Neural progenitor cell (in vitro differentiated cells): ENCODE measurements around the gene DENND2A. TPM values are rescaled to one million over a fixed set of nuclear protein-coding genes. Genes with fewer than 3 reads are reported as not detected.

ENCODE experiments used
- DNase-seq: peaks from one replicate; pipeline ENCODE4 v3.0.0-alpha.2; 2016; ENCODE audit warnings: low spot score
- H2AFZ ChIP-seq: fragments of 200-600 bp; sonication (generic); replicated peaks from 2 replicates; pipeline ENCODE4 v1.6.1; 2016; ENCODE audit warnings: antibody characterized with exemption
- H3F3A ChIP-seq: fragments of 200-600 bp; sonication (generic); 2 replicates; pipeline ENCODE4 v1.6.1; 2016; ENCODE audit warnings: antibody characterized with exemption, low read depth
- H3K27ac ChIP-seq: fragments of 200-600 bp; sonication (generic); 2 replicates; pipeline ENCODE4 v1.5.1; 2016; ENCODE audit warnings: mild to moderate bottlenecking
- H3K27me3 ChIP-seq: fragments of 200-600 bp; sonication (generic); 2 replicates; pipeline ENCODE4 v1.6.1; 2016; ENCODE audit warnings: mild to moderate bottlenecking, moderate library complexity
- H3K36me3 ChIP-seq: fragments of 200-600 bp; sonication (generic); 2 replicates; pipeline ENCODE4 v1.5.1; 2016
- H3K4me1 ChIP-seq: fragments of 200-600 bp; sonication (generic); 2 replicates; pipeline ENCODE4 v1.6.1; 2016; ENCODE audit warnings: mixed run types
- H3K4me2 ChIP-seq: fragments of 200-600 bp; sonication (generic); 2 replicates; pipeline ENCODE4 v1.6.1; 2016
- H3K4me3 ChIP-seq: fragments of 200-600 bp; sonication (generic); 2 replicates; pipeline ENCODE4 v1.5.1; 2016
- H3K79me2 ChIP-seq: fragments of 200-600 bp; sonication (generic); 2 replicates; pipeline ENCODE4 v1.6.1; 2016; ENCODE audit warnings: low read depth
- H3K9ac ChIP-seq: fragments of 200-600 bp; sonication (generic); 2 replicates; pipeline ENCODE4 v1.6.1; 2016
- H3K9me3 ChIP-seq: fragments of 200-600 bp; sonication (generic); 2 replicates; pipeline ENCODE4 v1.5.1; 2016; ENCODE audit warnings: low read depth
- H4K20me1 ChIP-seq: fragments of 200-600 bp; sonication (generic); 2 replicates; pipeline ENCODE4 v1.6.1; 2016; ENCODE audit warnings: low read depth
- H3K27ac Mint-ChIP-seq: 3 replicates; pipeline ENCODE4 v1.8.0; 2021; ENCODE audit warnings: mixed read lengths
- H3K27me3 Mint-ChIP-seq: 2 replicates; pipeline ENCODE4 v1.8.0; 2022; ENCODE audit warnings: low read depth, mild to moderate bottlenecking, inconsistent platforms, moderate library complexity, mixed read lengths; ENCODE audit not compliant: insufficient read depth
- H3K36me3 Mint-ChIP-seq: 3 replicates; pipeline ENCODE4 v1.8.0; 2021; ENCODE audit warnings: mixed read lengths
- H3K4me1 Mint-ChIP-seq: 3 replicates; pipeline ENCODE4 v1.8.0; 2021; ENCODE audit warnings: mixed read lengths
- H3K4me3 Mint-ChIP-seq: 3 replicates; pipeline ENCODE4 v1.8.0; 2021; ENCODE audit warnings: mild to moderate bottlenecking, moderate library complexity, mixed read lengths
- H3K9me3 Mint-ChIP-seq: 3 replicates; pipeline ENCODE4 v1.8.0; 2020; ENCODE audit warnings: mixed read lengths
- CTCF ChIP-seq: fragments of 200-600 bp; sonication (generic); IDR thresholded peaks from 2 replicates; pipeline ENCODE4 v1.5.1; 2017; ENCODE audit warnings: antibody characterized with exemption, mild to moderate bottlenecking
- EZH2 ChIP-seq: fragments of 200-600 bp; sonication (generic); IDR thresholded peaks from 2 replicates; pipeline ENCODE4 v1.6.1; 2017; ENCODE audit warnings: antibody characterized with exemption, mild to moderate bottlenecking, moderate library complexity
- EZH2phosphoT487 ChIP-seq: fragments of 200-600 bp; sonication (generic); IDR thresholded peaks from 2 replicates; pipeline ENCODE4 v1.6.1; 2017; ENCODE audit warnings: antibody characterized with exemption
- total RNA-seq: library from RNA; depleted of rRNA; stranded (reverse); fragments of >200 nt; gene quantifications from 2 replicates; pipeline ENCODE4 v1.2.3, GENCODE V29; 2015; ENCODE audit warnings: low replicate concordance

The DENND2A gene
- total RNA-seq, 1 donor from 2014 or later, result 27.0 TPM

GRCh38 chr7:140637400-140637799 is 3.2 kb downstream of the DENND2A start:
- no peak for TF ChIP-seq EZH2phosphoT487
- TF ChIP-seq CTCF, result no peak
- TF ChIP-seq EZH2, result no peak
- H3K27me3 ChIP-seq, result peaks cover 15% of the 10 kb centered on the region
- peaks cover 2% of the 10 kb centered on the region for H3K9me3 Mint-ChIP-seq
- H3K4me2 ChIP-seq, result no peak overlapping the region
- H3K36me3 Mint-ChIP-seq, result peaks cover 7% of the 10 kb centered on the region
- H3K27me3 Mint-ChIP-seq, result peaks cover 9% of the 10 kb centered on the region
- no peak for DNase-seq
- H3K9ac ChIP-seq, result no peak overlapping the region
- H3K79me2 ChIP-seq, result peaks cover 43% of the 10 kb centered on the region
- no peaks in the 10 kb centered on the region for H3K9me3 ChIP-seq
- H3K27ac ChIP-seq, result no peak overlapping the region
- peaks cover 46% of the 10 kb centered on the region for H4K20me1 ChIP-seq
- H3F3A ChIP-seq, result peaks cover 34% of the 10 kb centered on the region
- H3K4me3 Mint-ChIP-seq, result peak overlapping the region; percentile 100
- H3K36me3 ChIP-seq, result no peaks in the 10 kb centered on the region
- no peak overlapping the region for H2AFZ ChIP-seq
- peaks cover 21% of the 10 kb centered on the region for H3K4me1 ChIP-seq
- peaks cover 48% of the 10 kb centered on the region for H3K4me1 Mint-ChIP-seq
- no peak overlapping the region for H3K4me3 ChIP-seq
- H3K27ac Mint-ChIP-seq, result no peak overlapping the region

GRCh38 chr7:140635816-140636215 is 4.8 kb downstream of the DENND2A start:
- H3K4me1 Mint-ChIP-seq, result peaks cover 38% of the 10 kb centered on the region
- Histone ChIP-seq H3K79me2 (peaks cover 43% of the 10 kb centered on the region), H3K36me3 (no peaks in the 10 kb centered on the region), H3K27me3 (no peaks in the 10 kb centered on the region), H3K4me2 (no peak overlapping the region), H3K9ac (no peak overlapping the region), H4K20me1 (peaks cover 53% of the 10 kb centered on the region), H3K27ac (no peak overlapping the region), H3K4me3 (no peak overlapping the region), H3F3A (peaks cover 22% of the 10 kb centered on the region), H3K4me1 (peaks cover 14% of the 10 kb centered on the region), H3K9me3 (no peaks in the 10 kb centered on the region), H2AFZ (no peak overlapping the region)
- peaks cover 6% of the 10 kb centered on the region for H3K27me3 Mint-ChIP-seq
- peak overlapping the region; percentile 64 for H3K4me3 Mint-ChIP-seq
- H3K9me3 Mint-ChIP-seq, result peaks cover 2% of the 10 kb centered on the region
- peak overlapping the region; percentile 90 for H3K27ac Mint-ChIP-seq
- no peak for DNase-seq
- H3K36me3 Mint-ChIP-seq, result peaks cover 15% of the 10 kb centered on the region
- TF ChIP-seq CTCF (no peak), EZH2 (no peak), EZH2phosphoT487 (no peak)

GRCh38 chr7:140635345-140635744 is 5.3 kb downstream of the DENND2A start:
- Mint-ChIP-seq H3K27me3 (peaks cover 6% of the 10 kb centered on the region), H3K4me1 (peaks cover 38% of the 10 kb centered on the region), H3K36me3 (peaks cover 16% of the 10 kb centered on the region), H3K27ac (no peak overlapping the region), H3K4me3 (no peak overlapping the region), H3K9me3 (peaks cover 2% of the 10 kb centered on the region)
- no peak overlapping the region for H3K27ac ChIP-seq
- TF ChIP-seq EZH2 (no peak), EZH2phosphoT487 (no peak), CTCF (no peak)
- no peak overlapping the region for H3K4me2 ChIP-seq
- no peaks in the 10 kb centered on the region for H3K9me3 ChIP-seq
- H3K27me3 ChIP-seq, result no peaks in the 10 kb centered on the region
- H4K20me1 ChIP-seq, result peaks cover 55% of the 10 kb centered on the region
- H3K9ac ChIP-seq, result no peak overlapping the region
- peaks cover 43% of the 10 kb centered on the region for H3K79me2 ChIP-seq
- peaks cover 14% of the 10 kb centered on the region for H3K4me1 ChIP-seq
- no peak overlapping the region for H2AFZ ChIP-seq
- H3K4me3 ChIP-seq, result no peak overlapping the region
- peaks cover 22% of the 10 kb centered on the region for H3F3A ChIP-seq
- no peaks in the 10 kb centered on the region for H3K36me3 ChIP-seq
- DNase-seq, result no peak
